ENCODE results near the gene TGFBR3.
"Not testable (repeated sequence)": the region's sequence is repeated elsewhere in the genome, so short reads cannot be mapped to it uniquely, and the experiment has no call there.

DNA sequence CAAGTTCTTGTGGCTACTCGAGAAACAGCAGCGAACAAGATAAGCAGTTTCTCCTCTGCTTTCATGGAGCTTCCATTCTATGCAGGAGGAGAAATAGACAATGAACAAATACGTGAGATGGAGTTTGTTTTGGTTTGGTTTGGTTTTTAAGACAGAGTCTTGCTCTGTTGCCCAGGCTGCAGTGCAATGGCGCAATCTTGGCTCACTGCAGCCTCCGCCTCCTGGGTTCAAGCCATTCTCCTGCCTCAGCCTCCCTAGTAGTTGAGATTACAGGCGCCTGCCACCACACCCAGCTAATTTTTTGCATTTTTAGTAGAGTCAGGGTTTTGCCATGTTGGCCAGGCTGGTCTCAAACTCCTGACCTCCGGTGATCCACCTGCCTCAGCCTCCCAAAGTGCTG lies 51.4 kb downstream of the TGFBR3 start:
- TF ChIP-seq EZH2 (IDR thresholded peaks at IDR 0.05; ENCODE audit: low read length) = not testable (repeated sequence)
- TF ChIP-seq, protein P1, sequence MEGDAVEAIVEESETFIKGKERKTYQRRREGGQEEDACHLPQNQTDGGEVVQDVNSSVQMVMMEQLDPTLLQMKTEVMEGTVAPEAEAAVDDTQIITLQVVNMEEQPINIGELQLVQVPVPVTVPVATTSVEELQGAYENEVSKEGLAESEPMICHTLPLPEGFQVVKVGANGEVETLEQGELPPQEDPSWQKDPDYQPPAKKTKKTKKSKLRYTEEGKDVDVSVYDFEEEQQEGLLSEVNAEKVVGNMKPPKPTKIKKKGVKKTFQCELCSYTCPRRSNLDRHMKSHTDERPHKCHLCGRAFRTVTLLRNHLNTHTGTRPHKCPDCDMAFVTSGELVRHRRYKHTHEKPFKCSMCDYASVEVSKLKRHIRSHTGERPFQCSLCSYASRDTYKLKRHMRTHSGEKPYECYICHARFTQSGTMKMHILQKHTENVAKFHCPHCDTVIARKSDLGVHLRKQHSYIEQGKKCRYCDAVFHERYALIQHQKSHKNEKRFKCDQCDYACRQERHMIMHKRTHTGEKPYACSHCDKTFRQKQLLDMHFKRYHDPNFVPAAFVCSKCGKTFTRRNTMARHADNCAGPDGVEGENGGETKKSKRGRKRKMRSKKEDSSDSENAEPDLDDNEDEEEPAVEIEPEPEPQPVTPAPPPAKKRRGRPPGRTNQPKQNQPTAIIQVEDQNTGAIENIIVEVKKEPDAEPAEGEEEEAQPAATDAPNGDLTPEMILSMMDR (optimal IDR thresholded peaks at IDR 0.05 in 1 of 3, IDR thresholded peaks at IDR 0.05 in 1 of 3, conservative IDR thresholded peaks at IDR 0.05 in 1 of 3; ENCODE audit: extremely low read depth in 1 of 3, insufficient read depth in 2 of 3, low read length in 3 of 3) = not testable (repeated sequence)

Data from keratinocyte (primary cell).